ENCODE measurements around the gene STK25. TPM values are rescaled to one million over a fixed set of nuclear protein-coding genes. Genes with fewer than 3 reads are reported as not detected.

STK25 gene
- 81.1 to 126 TPM (median 115 TPM) in 5 replicates for total RNA-seq (2022; extraction: Qiagen RNA extraction)

DNA sequence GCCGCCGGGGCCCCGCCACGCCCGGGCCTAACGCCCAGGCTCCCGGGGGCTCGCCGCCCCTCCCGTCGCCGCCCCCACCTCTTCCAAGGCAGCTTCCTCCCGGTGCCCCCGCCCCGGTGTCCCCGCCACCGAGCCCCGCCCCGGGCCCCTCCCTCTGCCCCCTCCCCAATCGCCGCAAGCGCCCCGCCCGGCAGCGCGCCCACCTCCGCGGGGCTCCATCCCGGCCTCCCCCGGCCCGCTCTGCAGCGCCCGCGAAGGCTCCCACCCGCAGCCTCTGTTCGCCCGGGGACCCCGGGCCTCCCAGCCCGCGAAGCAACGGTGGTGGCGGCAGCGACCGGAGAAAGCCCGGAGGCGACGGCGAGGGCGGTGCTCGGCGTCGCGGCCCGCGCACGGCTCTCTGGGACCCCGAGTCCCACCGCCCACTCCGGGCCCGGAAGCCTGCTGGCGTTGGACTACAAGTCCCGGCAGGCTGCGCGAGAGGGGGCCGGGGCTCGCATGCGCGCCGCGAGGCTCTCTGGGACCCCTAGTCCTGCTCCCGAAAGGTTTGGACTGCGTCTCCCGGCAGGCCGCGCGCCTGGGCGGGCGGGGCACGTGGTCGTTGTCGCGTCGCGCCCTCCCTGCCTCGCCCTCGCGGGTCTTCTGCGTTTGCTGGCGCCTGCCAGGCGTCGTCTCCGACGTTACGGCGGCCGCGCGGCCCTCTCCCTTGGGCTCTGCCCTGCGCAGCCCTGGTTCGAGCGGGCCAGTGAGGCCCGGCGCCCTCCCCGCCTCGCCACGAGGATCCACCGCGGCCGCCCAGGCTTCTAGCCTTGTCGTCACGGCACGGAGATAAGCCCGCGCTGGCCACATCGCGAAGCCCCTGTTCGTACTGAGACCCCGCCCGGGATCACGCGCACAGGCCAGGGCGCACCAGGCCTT is at the start of gene STK25:
Gene STK25 (minus strand): TSS at position 345 of the 915 bp plus-strand sequence. CDS start 549 bp downstream, outside the sequence.

Other genes starting within 250 kb of the STK25 start
- 276 to 309 TPM (median 295 TPM) in 5 replicates for gene HDLBP, start 192.9 kb downstream of the STK25 start, total RNA-seq (2022; extraction: Qiagen RNA extraction)
- gene SEPTIN2, start 192.7 kb downstream of the STK25 start, total RNA-seq (2022; extraction: Qiagen RNA extraction): 240 to 299 TPM (median 280 TPM) in 5 replicates
- 19.2 to 33.4 TPM (median 29.6 TPM) in 5 replicates for gene FARP2, start 152.3 kb downstream of the STK25 start, total RNA-seq (2022; extraction: Qiagen RNA extraction)
- gene BOK, start 50.2 kb upstream of the STK25 start, total RNA-seq (2022; extraction: Qiagen RNA extraction): 27.5 to 36.8 TPM (median 32.0 TPM) in 5 replicates
- gene THAP4, start 128.6 kb upstream of the STK25 start, total RNA-seq (2022; extraction: Qiagen RNA extraction): 61.5 to 88.4 TPM (median 82.3 TPM) in 5 replicates
- gene ATG4B, start 129.1 kb upstream of the STK25 start, total RNA-seq (2022; extraction: Qiagen RNA extraction): 46.5 to 61.0 TPM (median 51.5 TPM) in 5 replicates
- 111 to 129 TPM (median 113 TPM) in 5 replicates for gene DTYMK, start 178.2 kb upstream of the STK25 start, total RNA-seq (2022; extraction: Qiagen RNA extraction)
- gene ING5, start 193.5 kb upstream of the STK25 start, total RNA-seq (2022; extraction: Qiagen RNA extraction): 21.3 to 26.7 TPM (median 23.5 TPM) in 5 replicates
- 5.1 to 10.6 TPM (median 8.5 TPM) in 5 replicates for gene D2HGDH, start 226.0 kb upstream of the STK25 start, total RNA-seq (2022; extraction: Qiagen RNA extraction)

All from A549 treated with dexamethasone at 1 μM for 4 hours (cell line).